GM18502 (cell line): Measurements from ENCODE around the gene GRXCR1.

Source experiments
- ATAC-seq: cut with Tn5 transposase; IDR thresholded peaks from one replicate; pipeline ENCODE4 v1.9.1; 2021; ENCODE audit warnings: mild to moderate bottlenecking; ENCODE audit not compliant: unreplicated experiment, poor library complexity

Gene GRXCR1

DNA sequence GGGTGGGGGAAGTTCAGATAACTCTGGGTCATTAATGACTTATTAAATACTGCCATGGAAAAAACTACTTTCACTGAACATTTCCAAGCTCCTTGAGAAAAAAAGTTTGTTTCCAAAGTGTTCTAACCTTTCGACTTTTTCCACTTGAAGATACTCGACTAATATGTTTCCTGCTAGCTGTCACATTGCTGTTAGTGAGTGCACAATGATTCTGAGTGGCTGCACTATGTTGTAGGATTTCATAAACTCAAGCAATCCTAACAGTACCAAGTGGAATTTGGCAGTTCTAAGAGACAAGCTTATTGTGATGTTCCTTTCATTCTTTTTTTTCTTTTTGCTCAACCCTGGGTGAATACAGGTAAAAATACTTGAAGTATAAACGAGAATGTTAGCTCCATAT lies 33.4 kb downstream of the GRXCR1 start:
- no peak for ATAC-seq

DNA sequence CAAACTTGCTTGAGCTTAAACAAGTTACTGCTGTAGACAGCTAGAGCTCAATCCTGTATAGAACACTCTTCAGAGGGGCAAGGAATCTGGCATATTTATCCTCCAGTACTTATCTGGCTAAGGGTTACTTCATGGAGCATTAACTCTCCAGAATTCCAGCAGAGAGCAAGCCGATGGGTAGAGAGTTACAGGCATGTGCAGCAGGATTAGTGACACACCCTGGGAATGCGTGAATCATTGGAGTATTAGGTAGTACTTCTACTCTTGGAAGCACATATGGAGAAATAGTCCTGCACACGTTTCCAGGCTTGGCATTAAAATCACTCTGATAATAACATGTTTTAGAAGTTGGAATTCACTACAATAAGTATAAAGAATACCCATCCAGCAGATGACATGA lies 35.4 kb downstream of the GRXCR1 start:
- no peak for ATAC-seq

DNA sequence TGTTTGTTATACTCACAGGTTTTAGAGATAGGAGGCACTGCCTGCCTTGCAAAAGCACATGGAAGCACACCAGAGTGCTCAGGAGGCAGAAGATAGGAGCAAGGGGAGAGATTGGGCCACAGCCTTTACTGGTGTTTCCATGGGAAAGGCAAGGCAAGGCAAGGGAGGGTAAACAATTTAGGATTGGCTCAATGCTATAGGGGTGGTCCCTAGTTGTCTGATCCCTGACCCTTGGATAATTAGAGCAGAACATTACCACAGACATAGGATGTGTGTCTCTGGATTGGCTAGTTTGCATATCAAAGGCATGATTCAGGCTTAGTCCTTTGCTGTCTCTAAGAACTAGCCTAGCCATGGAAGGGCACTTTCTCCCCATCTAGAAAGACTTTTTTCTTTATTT lies 36.1 kb downstream of the GRXCR1 start:
- ATAC-seq = no peak

DNA sequence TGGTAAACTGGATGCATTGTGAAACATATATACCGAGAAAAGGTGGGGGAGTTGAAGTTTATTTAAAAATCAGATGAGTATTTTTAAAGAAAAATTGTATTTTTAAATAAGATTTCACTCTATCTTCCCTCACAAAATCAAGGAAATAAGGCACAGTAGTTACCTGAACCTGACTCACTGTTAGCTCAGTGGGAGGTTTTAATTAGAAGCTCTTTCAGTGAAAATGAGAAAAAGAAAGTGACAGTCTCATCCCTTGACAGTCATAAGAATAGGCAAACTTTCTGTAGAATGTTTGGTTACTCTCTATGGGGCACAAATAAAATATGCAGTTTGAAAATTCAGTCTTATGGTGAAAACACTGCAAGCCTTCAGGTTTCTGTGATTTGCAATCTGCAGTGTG lies 49.7 kb downstream of the GRXCR1 start:
- ATAC-seq = no peak

DNA sequence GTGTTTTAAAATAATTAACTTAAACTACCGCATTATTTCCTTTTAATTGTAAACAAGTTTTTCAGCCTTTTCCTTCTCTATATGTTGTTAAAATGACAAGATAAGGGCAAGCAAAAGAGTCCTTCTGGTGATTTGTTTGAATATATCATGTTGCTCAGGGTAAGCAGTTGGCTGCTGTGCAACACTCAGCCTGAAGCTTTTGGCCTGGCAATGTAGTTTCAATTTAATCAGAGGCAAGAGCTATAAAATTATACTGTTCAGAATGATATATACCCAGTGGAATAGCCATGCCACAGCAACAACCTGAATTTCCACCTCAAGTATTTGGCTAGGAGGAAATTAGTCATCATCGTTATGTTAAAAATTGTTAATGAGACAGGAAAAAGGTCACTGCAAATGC lies 53.4 kb downstream of the GRXCR1 start:
- no peak for ATAC-seq

DNA sequence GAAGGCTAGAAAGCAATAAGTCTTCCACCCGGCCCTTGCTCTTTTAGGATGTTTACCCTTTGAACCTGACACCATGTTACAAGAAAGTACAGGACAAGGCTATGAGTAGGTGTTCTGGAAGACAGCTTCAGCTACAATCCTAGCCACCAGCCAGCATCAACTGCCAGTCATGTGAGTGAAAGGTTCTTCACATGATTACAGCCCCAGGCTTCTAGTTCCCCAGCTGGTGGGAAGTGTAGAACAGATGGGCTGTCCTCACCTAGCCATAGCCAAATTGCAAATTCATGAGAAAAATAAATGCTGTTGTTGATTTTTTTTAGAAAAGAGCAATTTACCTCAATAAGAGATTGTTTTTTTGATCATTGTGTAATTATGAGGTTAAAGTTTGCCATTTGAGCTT lies 60.8 kb downstream of the GRXCR1 start:
- ATAC-seq = no peak

DNA sequence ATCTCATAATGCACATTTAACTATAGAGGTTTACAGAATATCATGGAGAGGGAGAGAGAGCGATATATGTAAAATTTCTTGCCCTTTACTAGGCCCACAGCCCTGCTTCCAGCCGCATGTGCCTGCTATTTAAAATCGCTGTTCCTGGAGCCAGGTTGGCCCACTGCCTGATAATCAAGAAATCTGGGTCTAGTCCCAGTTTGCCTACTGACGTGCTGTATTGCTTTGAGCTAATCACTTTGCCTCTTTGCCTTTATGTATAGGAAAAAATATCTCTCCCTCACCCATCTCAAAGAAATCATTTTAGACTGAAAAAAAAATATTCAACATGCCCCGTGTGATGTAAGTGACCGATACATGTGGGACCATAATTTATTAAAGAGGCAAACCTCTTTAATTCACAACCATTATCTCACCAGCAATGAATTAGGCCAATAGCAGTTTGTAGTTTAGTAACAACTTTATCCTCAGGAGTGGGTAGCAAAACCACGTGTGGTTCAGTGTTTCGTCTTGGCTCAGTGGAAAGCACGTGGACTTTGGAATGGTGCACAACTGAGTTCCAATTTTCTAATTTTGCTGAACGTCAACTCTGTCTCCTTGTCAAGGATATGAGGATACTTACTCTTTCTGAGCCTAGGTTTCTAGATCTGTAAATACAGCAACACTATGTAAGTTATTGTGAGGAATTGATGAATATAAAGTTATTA lies 62.6 kb downstream of the GRXCR1 start:
- ATAC-seq = no peak

DNA sequence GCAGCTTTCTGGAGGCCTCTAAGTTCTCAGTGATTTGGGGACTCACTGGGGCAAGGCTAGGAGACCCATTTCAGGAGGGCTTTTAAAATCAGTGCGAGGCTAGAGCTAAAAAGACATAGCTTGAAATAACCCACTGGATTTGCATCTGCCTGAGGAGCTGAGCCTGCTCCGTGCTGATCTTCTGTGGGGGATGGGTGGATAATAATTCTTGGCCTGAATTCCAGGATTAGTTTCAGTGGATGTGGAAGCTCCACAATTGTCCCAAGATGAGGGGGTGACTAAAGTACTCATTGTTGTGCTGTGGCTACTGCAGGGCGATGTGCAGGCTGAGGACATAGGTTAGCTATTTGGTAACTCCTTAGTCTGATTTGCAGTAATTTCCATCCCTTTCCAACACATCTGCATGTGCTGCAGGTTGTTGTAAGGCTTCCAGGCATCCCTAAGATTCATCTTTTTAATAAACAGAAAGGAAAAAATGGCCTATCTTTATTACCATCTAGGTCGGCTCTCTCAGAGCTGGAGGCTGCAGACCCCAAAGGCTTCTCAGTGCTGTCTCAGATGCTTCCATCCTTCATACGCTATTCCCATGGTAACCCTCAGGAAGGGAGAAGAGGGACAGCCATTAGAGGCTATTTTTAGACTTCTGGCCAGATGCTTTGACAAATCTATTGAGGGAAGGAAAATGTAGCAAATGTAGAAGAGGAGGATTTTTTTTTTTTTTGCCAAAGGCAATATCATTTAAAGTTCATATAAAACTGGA lies 63.4 kb downstream of the GRXCR1 start:
- no peak for ATAC-seq

DNA sequence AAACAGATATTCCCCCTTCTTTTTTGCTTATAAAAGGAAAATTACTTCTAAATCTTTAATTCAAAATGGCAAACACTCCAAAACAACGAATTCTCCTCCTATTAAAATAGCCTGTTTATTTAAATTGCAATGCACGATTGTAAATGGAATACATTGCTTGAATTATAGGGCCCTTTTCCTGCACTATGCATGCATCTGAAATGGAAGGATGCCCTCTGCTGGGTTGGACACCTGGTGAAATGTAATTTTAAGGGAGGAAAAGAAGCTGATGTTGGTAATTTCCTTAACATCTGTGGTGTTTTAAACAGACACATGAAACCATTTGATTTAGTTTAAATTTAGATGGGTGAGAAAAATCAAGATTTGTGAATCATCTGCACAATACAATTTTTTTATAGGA lies 72.8 kb downstream of the GRXCR1 start:
- ATAC-seq = no peak

DNA sequence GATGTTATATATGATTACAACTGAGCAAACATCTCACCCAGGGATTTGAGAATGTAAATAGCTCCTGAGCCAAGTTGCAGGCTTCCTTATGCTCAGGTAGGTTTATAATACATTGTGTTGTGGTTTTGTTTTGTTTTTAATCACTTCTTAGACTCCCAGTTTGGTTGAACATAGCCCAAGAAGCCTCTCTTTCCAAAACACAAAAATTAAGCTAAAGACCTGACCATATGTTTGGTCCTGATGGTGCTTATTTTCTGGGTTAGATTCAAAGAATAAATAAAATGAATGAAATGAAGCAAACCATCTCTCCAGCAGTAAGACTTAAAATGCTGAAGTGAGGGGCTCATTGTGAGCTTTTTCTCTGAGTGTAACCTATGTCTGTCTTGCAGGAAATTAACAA lies 93.5 kb downstream of the GRXCR1 start:
- ATAC-seq = no peak

DNA sequence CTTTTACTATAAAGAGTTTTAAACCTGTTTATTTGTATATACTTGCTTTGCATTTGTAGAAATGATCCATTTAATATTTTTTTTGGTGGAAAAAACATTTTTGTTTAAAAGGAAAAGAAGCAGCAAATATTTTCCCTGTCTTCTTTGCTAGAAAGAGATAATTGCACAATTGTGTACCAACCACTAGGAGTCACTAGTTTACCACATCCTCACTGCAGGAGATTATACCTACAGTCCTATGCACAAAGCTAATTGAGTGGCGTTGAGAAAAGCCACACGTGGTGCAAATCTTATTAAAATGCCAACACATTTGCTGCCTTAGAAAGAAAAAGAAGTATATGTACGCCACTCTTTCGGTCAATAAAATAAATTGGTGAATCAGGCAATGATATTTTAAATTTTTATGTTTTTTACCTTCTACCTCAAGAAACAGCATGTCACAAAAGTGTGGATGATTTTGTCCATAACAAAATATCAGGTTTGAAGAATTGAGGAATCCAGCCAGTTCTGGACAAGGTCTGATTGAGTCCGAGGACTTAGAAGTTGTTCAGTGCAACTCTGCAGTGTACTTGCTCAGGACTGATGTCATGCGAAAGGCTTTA lies 102.9 kb downstream of the GRXCR1 start:
- ATAC-seq = peak; percentile 95

DNA sequence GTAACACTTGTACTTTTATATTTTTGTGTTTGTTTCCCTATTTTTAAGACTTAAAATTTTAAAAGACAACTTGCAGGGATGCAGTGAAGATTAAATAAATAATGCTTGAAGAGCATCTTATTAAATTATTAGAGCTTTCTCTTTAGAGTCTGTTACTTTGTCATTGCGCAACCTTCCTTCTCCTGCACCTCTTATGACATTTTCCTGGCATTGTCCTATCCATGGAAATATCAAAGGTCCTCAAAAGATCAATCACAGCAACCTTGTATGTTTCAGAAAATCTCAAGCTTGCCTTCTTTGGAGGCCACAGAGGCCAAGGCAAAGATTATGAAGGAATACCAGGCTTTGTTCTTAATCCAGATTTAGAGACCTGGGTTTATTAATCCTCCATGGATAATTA lies 116.3 kb downstream of the GRXCR1 start:
- no peak for ATAC-seq

DNA sequence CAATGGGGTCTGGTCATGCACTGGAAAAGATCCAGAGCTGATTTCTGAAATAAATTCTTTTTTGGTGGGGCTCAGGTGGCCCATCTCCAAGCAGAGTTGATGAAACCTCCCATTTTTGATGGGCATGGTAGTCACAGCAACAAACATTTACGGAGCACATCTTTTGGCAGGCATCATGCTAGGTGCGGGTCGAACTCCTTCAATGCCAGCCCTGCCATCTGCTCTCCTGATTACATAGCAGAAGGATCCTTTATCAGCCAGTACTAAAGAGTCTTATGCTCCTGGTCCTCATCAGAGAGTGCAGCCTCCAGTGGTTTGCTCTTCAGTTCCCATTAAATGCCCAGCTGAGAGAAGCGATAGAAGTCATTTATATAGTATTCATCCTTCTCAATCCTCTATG lies 121.7 kb downstream of the GRXCR1 start:
- no peak for ATAC-seq

DNA sequence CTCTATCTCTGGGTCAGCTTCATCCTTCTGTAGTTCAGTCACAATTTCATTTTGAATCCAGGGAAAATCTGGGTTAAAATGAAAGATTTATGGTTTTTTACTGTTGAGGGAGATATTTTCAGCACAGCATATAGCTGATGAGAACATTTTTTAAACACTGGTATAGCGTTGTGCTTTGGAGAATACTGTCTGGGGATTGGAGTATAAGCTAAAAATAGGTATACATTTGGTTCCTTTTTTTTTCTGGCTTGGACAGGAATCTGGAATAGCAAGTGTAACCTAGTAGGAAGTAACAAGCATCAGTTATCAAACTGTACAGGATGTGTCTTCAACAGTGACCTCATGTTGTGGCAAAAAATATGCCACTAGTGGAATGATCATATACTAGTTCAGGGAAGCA lies 149.1 kb downstream of the GRXCR1 start:
- ATAC-seq = no peak

DNA sequence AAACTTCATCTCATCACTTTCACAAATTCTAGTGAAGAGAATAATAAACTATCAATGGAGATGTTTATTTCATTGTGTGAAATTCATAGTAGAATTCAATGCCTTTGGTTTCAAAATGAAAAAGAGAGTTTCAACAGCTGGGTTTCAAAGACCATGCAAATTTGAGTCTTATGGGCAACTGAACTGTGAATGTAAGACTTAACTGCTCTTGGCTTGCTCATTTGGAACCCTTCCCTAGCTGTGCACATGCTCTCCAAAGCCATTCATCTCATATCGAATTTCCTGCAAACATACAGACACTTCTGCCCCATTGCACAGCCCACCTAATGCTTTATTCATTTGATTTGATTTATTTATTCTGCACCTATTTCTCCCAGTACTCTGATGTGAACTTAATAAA lies 154.5 kb downstream of the GRXCR1 start:
- ATAC-seq = no peak

DNA sequence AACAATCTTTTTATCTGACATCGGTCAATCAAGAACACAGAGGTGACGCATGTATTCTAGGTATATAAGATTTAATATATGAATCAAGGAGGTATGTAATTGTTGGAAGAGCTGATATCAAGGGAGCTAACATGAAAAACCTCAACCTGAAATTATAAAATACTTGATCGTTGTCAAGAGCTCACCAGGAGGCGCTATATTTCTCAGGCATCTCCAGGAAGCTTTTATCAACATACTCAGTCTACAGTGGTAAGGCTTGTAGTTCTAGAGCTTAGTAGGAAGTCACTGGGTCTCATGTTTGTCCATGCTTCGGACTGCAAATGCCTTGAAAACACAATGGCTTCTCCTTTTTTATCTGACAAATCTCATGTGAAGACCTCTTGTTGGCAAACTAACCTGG lies 156.1 kb downstream of the GRXCR1 start:
- no peak for ATAC-seq

DNA sequence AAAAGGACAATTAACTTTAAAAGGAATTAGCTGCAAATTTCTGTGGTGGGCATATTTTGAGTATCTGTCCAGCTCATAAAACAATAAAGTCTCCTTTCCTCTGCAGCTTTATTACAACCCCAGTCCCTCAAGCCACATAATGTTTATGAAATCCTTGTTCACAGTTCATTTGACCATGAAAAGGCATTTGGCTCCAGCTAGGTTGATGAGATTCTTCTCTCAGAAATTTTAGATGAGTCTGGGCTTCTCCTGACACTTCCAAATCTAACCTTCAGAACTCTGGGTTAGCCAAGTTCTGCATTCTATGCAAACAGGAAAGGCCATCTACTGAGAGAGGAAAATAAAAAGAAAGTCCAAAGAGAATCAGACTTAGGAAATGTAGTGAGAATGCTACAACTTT lies 156.8 kb downstream of the GRXCR1 start:
- no peak for ATAC-seq

DNA sequence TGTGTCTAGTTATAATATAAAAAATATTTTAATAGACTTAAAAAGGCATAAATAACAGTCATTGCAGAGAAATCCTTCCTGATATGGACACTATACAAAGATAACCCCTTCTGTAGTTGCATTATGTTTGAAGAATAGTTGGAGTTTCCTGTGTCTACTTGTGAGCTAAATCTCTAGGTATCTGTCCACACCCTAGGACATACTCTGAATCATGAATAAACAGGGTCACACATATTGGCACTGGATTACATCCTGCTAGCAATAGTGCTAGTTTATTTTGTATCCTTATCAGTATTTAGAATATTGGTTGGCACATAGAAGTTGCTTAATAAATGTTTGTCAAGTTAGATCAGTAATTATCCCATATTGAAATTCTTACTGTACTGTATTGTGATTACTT lies 173.9 kb downstream of the GRXCR1 start:
- ATAC-seq = no peak

DNA sequence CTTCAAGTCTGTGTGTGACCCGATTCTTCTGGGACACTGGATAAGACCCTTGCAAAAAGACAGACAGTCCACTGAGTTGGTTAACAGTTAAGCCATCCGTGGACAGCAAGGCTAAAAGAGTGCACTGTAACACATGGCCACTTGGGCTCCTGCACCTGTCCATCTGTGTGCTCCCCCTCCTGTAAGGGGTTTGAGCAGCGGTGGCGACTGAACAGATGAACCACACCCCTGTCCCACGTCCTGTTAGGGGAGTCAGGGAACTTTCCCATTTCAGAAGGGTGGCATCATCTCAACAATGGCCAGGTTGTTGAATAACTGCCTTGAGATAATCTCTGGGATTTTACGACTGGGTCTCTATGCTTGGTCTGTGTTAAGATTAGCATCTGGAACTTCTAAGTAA lies 178.6 kb downstream of the GRXCR1 start:
- ATAC-seq = no peak
